Erythroblast (primary cell): Measurements from ENCODE around the gene TOMM22.

ENCODE experiments used
- GATA1 ChIP-seq: IDR thresholded peaks from 2 replicates; pipeline ENCODE4 v1.6.1; 2011; ENCODE audit warnings: low read depth, mild to moderate bottlenecking, control low read depth, low read length, moderate library complexity
- POLR2A ChIP-seq: IDR thresholded peaks from 2 replicates; pipeline ENCODE4 v1.6.1; 2011; ENCODE audit warnings: mild to moderate bottlenecking, low read length

GRCh38 chr22:38632528-38632927 is 49.2 kb upstream of the TOMM22 start:
- no peak for TF ChIP-seq POLR2A
- TF ChIP-seq GATA1: no peak
